IPS-20b (cell line): Measurements from ENCODE around the gene PHLDB2.
A peak's percentile ranks its signal among the peaks of the same experiment; 100 is the strongest.

Experiments
- H3K27ac ChIP-seq: one replicate; pipeline ENCODE4 v1.5.1; 2013; ENCODE audit warnings: low read length
- H3K27me3 ChIP-seq: 2 replicates; pipeline ENCODE4 v1.6.1; 2013; ENCODE audit warnings: mild to moderate bottlenecking, low read length, inconsistent platforms; ENCODE audit not compliant: insufficient read depth
- H3K36me3 ChIP-seq: 2 replicates; pipeline ENCODE4 v1.6.1; 2013; ENCODE audit warnings: low read depth, mild to moderate bottlenecking, inconsistent platforms, low read length, moderate library complexity; ENCODE audit not compliant: insufficient read depth
- H3K4me1 ChIP-seq: 2 replicates; pipeline ENCODE4 v1.6.1; 2013; ENCODE audit warnings: mild to moderate bottlenecking, control low read depth, inconsistent platforms, low read length, moderate library complexity; ENCODE audit not compliant: insufficient read depth
- H3K4me3 ChIP-seq: 2 replicates; pipeline ENCODE4 v1.5.1; 2013; ENCODE audit warnings: mild to moderate bottlenecking, low read length, inconsistent platforms
- H3K9ac ChIP-seq: 2 replicates; pipeline ENCODE4 v1.6.1; 2013; ENCODE audit warnings: low read depth, mild to moderate bottlenecking, inconsistent platforms, low read length, moderate library complexity
- H3K9me3 ChIP-seq: 2 replicates; pipeline ENCODE4 v1.6.1; 2013; ENCODE audit warnings: mild to moderate bottlenecking, low read depth, low read length, inconsistent platforms; ENCODE audit not compliant: insufficient read depth

The PHLDB2 gene

GRCh38 chr3:111984636-111985298 is 125.7 kb downstream of the PHLDB2 start:
- H3K27me3 ChIP-seq = no peaks in the 10 kb centered on the region
- H3K9ac ChIP-seq = no peak overlapping the region
- H3K4me3 ChIP-seq = no peak overlapping the region
- no peak overlapping the region for H3K27ac ChIP-seq
- H3K36me3 ChIP-seq = peaks cover 26% of the 10 kb centered on the region
- H3K9me3 ChIP-seq = no peaks in the 10 kb centered on the region
- peaks cover under 1% of the 10 kb centered on the region; the same call in 1 of the 2 replicates for H3K4me1 ChIP-seq

- Histone ChIP-seq H3K27me3 (no peaks in the 10 kb centered on the region), H3K9me3 (no peaks in the 10 kb centered on the region), H3K4me3 (no peak overlapping the region), H3K36me3 (peaks cover 34% of the 10 kb centered on the region), H3K27ac (no peak overlapping the region), H3K4me1 (no peaks in the 10 kb centered on the region), H3K9ac (no peak overlapping the region)
Measured at GRCh38 chr3:111986800-111987199, 127.7 kb downstream of the PHLDB2 start.

GRCh38 chr3:111989061-111989678 is 130.1 kb downstream of the PHLDB2 start:
- Histone ChIP-seq H3K4me1 (peaks cover 3% of the 10 kb centered on the region; the same call in 1 of the 2 replicates), H3K27me3 (no peaks in the 10 kb centered on the region), H3K27ac (no peak overlapping the region), H3K36me3 (peaks cover 43% of the 10 kb centered on the region), H3K9ac (no peak overlapping the region), H3K4me3 (no peak overlapping the region), H3K9me3 (no peaks in the 10 kb centered on the region)

GRCh38 chr3:111993038-111993437 is 134.0 kb downstream of the PHLDB2 start:
- Histone ChIP-seq H3K36me3 (peaks cover 29% of the 10 kb centered on the region), H3K9me3 (no peaks in the 10 kb centered on the region), H3K4me3 (no peak overlapping the region), H3K27ac (no peak overlapping the region), H3K9ac (no peak overlapping the region), H3K4me1 (peaks cover 3% of the 10 kb centered on the region; the same call in 1 of the 2 replicates), H3K27me3 (peaks cover 12% of the 10 kb centered on the region; the same call in 1 of the 2 replicates)

GRCh38 chr3:111998636-111999483 is 139.8 kb downstream of the PHLDB2 start, which contains the start of gene TAGLN3:
TAGLN3 (plus strand) TSS chr3:111998922; CDS start chr3:111999423, 501 bp downstream.
- Histone ChIP-seq H3K27me3 (peaks cover 65% of the 10 kb centered on the region), H3K36me3 (peaks cover 14% of the 10 kb centered on the region; the same call in 1 of the 2 replicates), H3K9ac (peak within 1 kb of the TSS; percentile 73; the same call in 1 of the 2 replicates), H3K27ac (no peak within 1 kb of the TSS), H3K4me3 (peak within 1 kb of the TSS; percentile 80), H3K4me1 (peaks cover 12% of the 10 kb centered on the region; the same call in 1 of the 2 replicates), H3K9me3 (no peaks in the 10 kb centered on the region)

GRCh38 chr3:111999484-112000324 is 140.6 kb downstream of the PHLDB2 start:
- H3K9me3 ChIP-seq = no peaks in the 10 kb centered on the region
- peak overlapping the region; percentile 80 for H3K4me3 ChIP-seq
- H3K36me3 ChIP-seq = peaks cover 18% of the 10 kb centered on the region; the same call in 1 of the 2 replicates
- peaks cover 65% of the 10 kb centered on the region for H3K27me3 ChIP-seq
- peaks cover 11% of the 10 kb centered on the region; the same call in 1 of the 2 replicates for H3K4me1 ChIP-seq
- no peak overlapping the region for H3K27ac ChIP-seq
- H3K9ac ChIP-seq = peak overlapping the region; percentile 73; the same call in 1 of the 2 replicates

- peaks cover 25% of the 10 kb centered on the region; the same call in 1 of the 2 replicates for H3K36me3 ChIP-seq
- peaks cover 65% of the 10 kb centered on the region for H3K27me3 ChIP-seq
- peak overlapping the region; percentile 80 for H3K4me3 ChIP-seq
- no peak overlapping the region for H3K27ac ChIP-seq
- H3K4me1 ChIP-seq = peaks cover 11% of the 10 kb centered on the region; the same call in 1 of the 2 replicates
- H3K9me3 ChIP-seq = no peaks in the 10 kb centered on the region
- peak overlapping the region; percentile 73; the same call in 1 of the 2 replicates for H3K9ac ChIP-seq
Measured at GRCh38 chr3:112000367-112000771, 141.3 kb downstream of the PHLDB2 start.

GRCh38 chr3:112000966-112001365 is 141.9 kb downstream of the PHLDB2 start:
- H3K4me1 ChIP-seq = peaks cover 11% of the 10 kb centered on the region; the same call in 1 of the 2 replicates
- no peak overlapping the region for H3K27ac ChIP-seq
- H3K27me3 ChIP-seq = peaks cover 65% of the 10 kb centered on the region
- peak overlapping the region; percentile 80; the same call in 1 of the 2 replicates for H3K4me3 ChIP-seq
- H3K36me3 ChIP-seq = peaks cover 25% of the 10 kb centered on the region; the same call in 1 of the 2 replicates
- peak overlapping the region; percentile 73; the same call in 1 of the 2 replicates for H3K9ac ChIP-seq
- H3K9me3 ChIP-seq = no peaks in the 10 kb centered on the region

GRCh38 chr3:112001526-112001925 is 142.5 kb downstream of the PHLDB2 start:
- H3K27me3 ChIP-seq = peaks cover 65% of the 10 kb centered on the region
- no peaks in the 10 kb centered on the region for H3K9me3 ChIP-seq
- peak overlapping the region; percentile 80; the same call in 1 of the 2 replicates for H3K4me3 ChIP-seq
- H3K36me3 ChIP-seq = peaks cover 30% of the 10 kb centered on the region; the same call in 1 of the 2 replicates
- no peak overlapping the region for H3K9ac ChIP-seq
- H3K27ac ChIP-seq = no peak overlapping the region
- peaks cover 11% of the 10 kb centered on the region; the same call in 1 of the 2 replicates for H3K4me1 ChIP-seq

- Histone ChIP-seq H3K9me3 (no peaks in the 10 kb centered on the region), H3K4me1 (peaks cover 11% of the 10 kb centered on the region; the same call in 1 of the 2 replicates), H3K27ac (no peak overlapping the region), H3K27me3 (peaks cover 58% of the 10 kb centered on the region), H3K9ac (no peak overlapping the region), H3K4me3 (no peak overlapping the region), H3K36me3 (peaks cover 30% of the 10 kb centered on the region; the same call in 1 of the 2 replicates)
Measured at GRCh38 chr3:112002096-112002971, 143.3 kb downstream of the PHLDB2 start.
